MM.1S (cell line): Measurements from ENCODE around the gene DSCAML1.

Experiments used
- CTCF ChIP-seq: fragments of 300-600 bp; sonication (generic); IDR thresholded peaks from 2 replicates; pipeline ENCODE4 v1.5.1; 2016; ENCODE audit warnings: antibody characterized with exemption, low read length, mixed read lengths
- EZH2phosphoT487 ChIP-seq: fragments of 300-600 bp; sonication (generic); IDR thresholded peaks from 2 replicates; pipeline ENCODE4 v1.6.1; 2018; ENCODE audit warnings: antibody characterized with exemption, low read length

- no peak for TF ChIP-seq CTCF
- no peak for TF ChIP-seq EZH2phosphoT487
These were observed 44.0 kb upstream of the DSCAML1 start for GRCh38 chr11:117840881-117841550.
